HepG2 (cell line): Measurements from ENCODE around the gene IWS1.

Experiments used
- YY1 ChIP-seq: IDR thresholded peaks from 2 replicates; pipeline ENCODE4 v1.6.1; 2011; ENCODE audit warnings: low read length, low read depth, moderate library complexity, mild to moderate bottlenecking; ENCODE audit not compliant: insufficient read depth, insufficient replicate concordance
- ZNF773 ChIP-seq: sonication (generic); formaldehyde crosslinking; IDR thresholded peaks from 2 replicates; pipeline ENCODE4 v1.4.0; 2020; ENCODE audit warnings: missing genetic modification reagents, borderline replicate concordance
- TF ChIP-seq, protein P1 (sequence below): sonication (generic); formaldehyde crosslinking; IDR thresholded peaks from 2 replicates; pipeline ENCODE4 v1.5.0; 2020; ENCODE audit warnings: mild to moderate bottlenecking, missing genetic modification reagents

- TF ChIP-seq YY1 (no peak), ZNF773 (CRISPR knock-in tag) (no peak)
- TF ChIP-seq, protein P1, sequence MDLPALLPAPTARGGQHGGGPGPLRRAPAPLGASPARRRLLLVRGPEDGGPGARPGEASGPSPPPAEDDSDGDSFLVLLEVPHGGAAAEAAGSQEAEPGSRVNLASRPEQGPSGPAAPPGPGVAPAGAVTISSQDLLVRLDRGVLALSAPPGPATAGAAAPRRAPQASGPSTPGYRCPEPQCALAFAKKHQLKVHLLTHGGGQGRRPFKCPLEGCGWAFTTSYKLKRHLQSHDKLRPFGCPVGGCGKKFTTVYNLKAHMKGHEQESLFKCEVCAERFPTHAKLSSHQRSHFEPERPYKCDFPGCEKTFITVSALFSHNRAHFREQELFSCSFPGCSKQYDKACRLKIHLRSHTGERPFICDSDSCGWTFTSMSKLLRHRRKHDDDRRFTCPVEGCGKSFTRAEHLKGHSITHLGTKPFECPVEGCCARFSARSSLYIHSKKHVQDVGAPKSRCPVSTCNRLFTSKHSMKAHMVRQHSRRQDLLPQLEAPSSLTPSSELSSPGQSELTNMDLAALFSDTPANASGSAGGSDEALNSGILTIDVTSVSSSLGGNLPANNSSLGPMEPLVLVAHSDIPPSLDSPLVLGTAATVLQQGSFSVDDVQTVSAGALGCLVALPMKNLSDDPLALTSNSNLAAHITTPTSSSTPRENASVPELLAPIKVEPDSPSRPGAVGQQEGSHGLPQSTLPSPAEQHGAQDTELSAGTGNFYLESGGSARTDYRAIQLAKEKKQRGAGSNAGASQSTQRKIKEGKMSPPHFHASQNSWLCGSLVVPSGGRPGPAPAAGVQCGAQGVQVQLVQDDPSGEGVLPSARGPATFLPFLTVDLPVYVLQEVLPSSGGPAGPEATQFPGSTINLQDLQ (CRISPR knock-in tag) = no peak
Measured at GRCh38 chr2:127545796-127546195, 19.5 kb upstream of the IWS1 start.
